Panc1 (cell line): Measurements from ENCODE around the gene USPL1. TPM values are rescaled to one million over a fixed set of nuclear protein-coding genes. Genes with fewer than 3 reads are reported as not detected.

Experiments
- ATAC-seq: fragments of 200-7000 bp; cut with Tn5 transposase; 2 replicates; pipeline ENCODE4 v1.9.1; 2020; ENCODE audit warnings: mild to moderate bottlenecking, moderate library complexity
- BruUV-seq: library from RNA; stranded (reverse); fragments of 400-500 nt; replicated peaks from 2 replicates; lab custom pipeline; 2021; lab: Mats Ljungman, UMichigan
- CTCF ChIA-PET: fragments of 300-600 bp; sonication (Branson Sonifier 250); formaldehyde crosslinking; loops from one replicate; lab custom pipeline; 2022; ENCODE audit warnings: antibody characterized with exemption; lab: Charles Lee
- POLR2A ChIA-PET: fragments of 300-600 bp; sonication (Branson Sonifier 250); formaldehyde crosslinking; loops from one replicate; lab custom pipeline; 2022; ENCODE audit warnings: antibody characterized with exemption; lab: Charles Lee
- DNase-seq: peaks from one replicate; pipeline ENCODE4 v3.0.0-alpha.2; 2010; ENCODE audit warnings: low read depth, low spot score
- H3K27ac ChIP-seq: 2 replicates; pipeline ENCODE4 v1.5.1; 2011; ENCODE audit warnings: mild to moderate bottlenecking, low read length, inconsistent platforms
- H3K27me3 ChIP-seq: fragments of 200-500 bp; sonication (Bioruptor generic); 2 replicates; pipeline ENCODE4 v1.6.0; 2014; ENCODE audit warnings: low read length, inconsistent platforms; ENCODE audit not compliant: control insufficient read depth, insufficient read depth
- H3K36me3 ChIP-seq: fragments of 200-500 bp; sonication (Bioruptor generic); 2 replicates; pipeline ENCODE4 v1.5.1; 2014; ENCODE audit warnings: inconsistent platforms, mild to moderate bottlenecking, low read length, moderate library complexity; ENCODE audit not compliant: control insufficient read depth, insufficient read depth
- H3K4me1 ChIP-seq: 2 replicates; pipeline ENCODE4 v1.5.1; 2011; ENCODE audit warnings: inconsistent platforms, mild to moderate bottlenecking, low read length, moderate library complexity; ENCODE audit not compliant: control insufficient read depth, insufficient read depth
- H3K4me3 ChIP-seq, 2 experiments: 2 replicates each; pipeline ENCODE4 v1.5.1; 2011 to 2012; ENCODE audit warnings: low read depth in 2 of 2, low read length in 2 of 2, mild to moderate bottlenecking in 2 of 2, inconsistent platforms in 1 of 2, moderate library complexity in 1 of 2
- H3K9me3 ChIP-seq: fragments of 200-500 bp; sonication (Bioruptor generic); 2 replicates; pipeline ENCODE4 v1.5.1; 2014; ENCODE audit warnings: low read depth, mild to moderate bottlenecking, inconsistent platforms, low read length, moderate library complexity; ENCODE audit not compliant: control insufficient read depth, insufficient read depth
- POLR2AphosphoS5 ChIP-seq: IDR thresholded peaks from 2 replicates; pipeline ENCODE4 v1.6.1; 2012; ENCODE audit warnings: mild to moderate bottlenecking, low read depth, low read length, moderate library complexity
- SIN3A ChIP-seq: IDR thresholded peaks from 2 replicates; pipeline ENCODE4 v1.6.1; 2012; ENCODE audit warnings: low read depth, mild to moderate bottlenecking, low read length, moderate library complexity, borderline replicate concordance; ENCODE audit not compliant: insufficient read depth
- TCF7L2 ChIP-seq: IDR thresholded peaks from 2 replicates; pipeline ENCODE4 v1.6.1; 2011; ENCODE audit warnings: mild to moderate bottlenecking, low read depth, low read length, inconsistent platforms
- in situ Hi-C: cut with HindIII; loops from 2 replicates; pipeline ENCODE4 v1.10.0; 2016; ENCODE audit warnings: low sequenced_read_pairs, low pct_unique_long_range_greater_than_20kb
- intact Hi-C: fragments of 100-400 bp; cut with micrococcal nuclease; formaldehyde crosslinking; loops from one replicate; pipeline ENCODE4 v1.10.0; 2022; ENCODE audit not compliant: unreplicated experiment
- total RNA-seq: library from RNA; stranded (reverse); gene quantifications from one replicate; pipeline ENCODE4 v1.2.1, GENCODE V29; 2021; ENCODE audit not compliant: unreplicated experiment
- TF ChIP-seq, protein P1 (sequence below), 2 experiments: IDR thresholded peaks; 2 replicates each; pipeline ENCODE4 v1.6.1; 2011 to 2012; ENCODE audit warnings: low read depth in 2 of 2, control low read depth in 1 of 2, low read length in 1 of 2, mild to moderate bottlenecking in 1 of 2, moderate library complexity in 1 of 2; ENCODE audit not compliant: insufficient read depth in 1 of 2
- TF ChIP-seq, protein P2 (sequence below): fragments of 450-650 bp; IDR thresholded peaks from 2 replicates; pipeline ENCODE4 v1.5.1; 2017; ENCODE audit warnings: mild to moderate bottlenecking

USPL1 gene
- total RNA-seq, 1 experiment from 2014 or later, result 19.5 TPM

DNA sequence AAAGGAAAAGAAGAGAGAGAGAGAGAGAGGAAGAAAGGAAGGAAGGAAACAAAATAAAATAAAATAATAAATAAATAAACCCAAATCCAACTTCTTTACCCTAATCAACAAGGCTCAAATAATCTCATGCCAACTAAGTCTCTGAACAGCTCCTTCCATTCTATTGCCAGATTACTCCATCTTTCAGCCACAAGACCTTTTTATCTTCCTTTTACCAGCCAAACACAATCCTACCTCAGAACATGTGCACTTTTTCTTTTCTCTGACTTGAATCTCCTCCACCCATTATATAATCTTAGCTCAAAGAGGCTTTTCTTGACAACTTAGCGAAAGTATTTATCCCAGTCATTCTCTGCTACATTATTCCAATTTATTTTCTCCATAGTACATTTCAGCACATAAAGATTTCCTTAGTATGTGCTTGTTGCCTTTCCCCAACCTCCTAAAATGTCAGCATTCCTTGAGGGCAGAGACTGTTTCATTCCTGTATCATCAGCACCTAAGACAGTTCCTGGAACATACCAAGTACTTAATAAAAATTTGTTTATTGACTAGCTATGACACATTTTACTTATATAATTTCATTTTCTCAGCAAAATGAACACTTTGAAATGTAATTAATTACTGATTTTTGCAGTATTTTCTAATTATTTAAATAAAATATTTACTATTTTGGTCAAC is 33.5 kb upstream of the USPL1 start:
- no peak overlapping the region for H3K4me3 ChIP-seq
- H3K9me3 ChIP-seq, result no peaks in the 10 kb centered on the region
- ChIA-PET CTCF (no interaction called here), POLR2A (interaction anchor here (0.6 kb wide), 1 partner anchor 438 kb away, joined by 3 read pairs; no protein-coding TSS in a partner anchor)
- intact Hi-C loops, result no loop called here
- H3K27me3 ChIP-seq, result no peaks in the 10 kb centered on the region
- no peak overlapping the region for H3K27ac ChIP-seq
- no peak for DNase-seq
- no peaks in the 10 kb centered on the region for H3K4me1 ChIP-seq
- BruUV-seq, result no TSS peak
- no peaks in the 10 kb centered on the region for H3K36me3 ChIP-seq
- TF ChIP-seq SIN3A, result no peak
- TF ChIP-seq, protein P1, sequence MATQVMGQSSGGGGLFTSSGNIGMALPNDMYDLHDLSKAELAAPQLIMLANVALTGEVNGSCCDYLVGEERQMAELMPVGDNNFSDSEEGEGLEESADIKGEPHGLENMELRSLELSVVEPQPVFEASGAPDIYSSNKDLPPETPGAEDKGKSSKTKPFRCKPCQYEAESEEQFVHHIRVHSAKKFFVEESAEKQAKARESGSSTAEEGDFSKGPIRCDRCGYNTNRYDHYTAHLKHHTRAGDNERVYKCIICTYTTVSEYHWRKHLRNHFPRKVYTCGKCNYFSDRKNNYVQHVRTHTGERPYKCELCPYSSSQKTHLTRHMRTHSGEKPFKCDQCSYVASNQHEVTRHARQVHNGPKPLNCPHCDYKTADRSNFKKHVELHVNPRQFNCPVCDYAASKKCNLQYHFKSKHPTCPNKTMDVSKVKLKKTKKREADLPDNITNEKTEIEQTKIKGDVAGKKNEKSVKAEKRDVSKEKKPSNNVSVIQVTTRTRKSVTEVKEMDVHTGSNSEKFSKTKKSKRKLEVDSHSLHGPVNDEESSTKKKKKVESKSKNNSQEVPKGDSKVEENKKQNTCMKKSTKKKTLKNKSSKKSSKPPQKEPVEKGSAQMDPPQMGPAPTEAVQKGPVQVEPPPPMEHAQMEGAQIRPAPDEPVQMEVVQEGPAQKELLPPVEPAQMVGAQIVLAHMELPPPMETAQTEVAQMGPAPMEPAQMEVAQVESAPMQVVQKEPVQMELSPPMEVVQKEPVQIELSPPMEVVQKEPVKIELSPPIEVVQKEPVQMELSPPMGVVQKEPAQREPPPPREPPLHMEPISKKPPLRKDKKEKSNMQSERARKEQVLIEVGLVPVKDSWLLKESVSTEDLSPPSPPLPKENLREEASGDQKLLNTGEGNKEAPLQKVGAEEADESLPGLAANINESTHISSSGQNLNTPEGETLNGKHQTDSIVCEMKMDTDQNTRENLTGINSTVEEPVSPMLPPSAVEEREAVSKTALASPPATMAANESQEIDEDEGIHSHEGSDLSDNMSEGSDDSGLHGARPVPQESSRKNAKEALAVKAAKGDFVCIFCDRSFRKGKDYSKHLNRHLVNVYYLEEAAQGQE (IDR thresholded peaks at IDR 0.05; ENCODE audit: insufficient read depth in 1 of 2, low read depth in 2 of 2, low read length in 1 of 2), result peak in 1 of 2 experiments; percentile 47; a peak in 1 of 4 replicates
- TF ChIP-seq, protein P2, sequence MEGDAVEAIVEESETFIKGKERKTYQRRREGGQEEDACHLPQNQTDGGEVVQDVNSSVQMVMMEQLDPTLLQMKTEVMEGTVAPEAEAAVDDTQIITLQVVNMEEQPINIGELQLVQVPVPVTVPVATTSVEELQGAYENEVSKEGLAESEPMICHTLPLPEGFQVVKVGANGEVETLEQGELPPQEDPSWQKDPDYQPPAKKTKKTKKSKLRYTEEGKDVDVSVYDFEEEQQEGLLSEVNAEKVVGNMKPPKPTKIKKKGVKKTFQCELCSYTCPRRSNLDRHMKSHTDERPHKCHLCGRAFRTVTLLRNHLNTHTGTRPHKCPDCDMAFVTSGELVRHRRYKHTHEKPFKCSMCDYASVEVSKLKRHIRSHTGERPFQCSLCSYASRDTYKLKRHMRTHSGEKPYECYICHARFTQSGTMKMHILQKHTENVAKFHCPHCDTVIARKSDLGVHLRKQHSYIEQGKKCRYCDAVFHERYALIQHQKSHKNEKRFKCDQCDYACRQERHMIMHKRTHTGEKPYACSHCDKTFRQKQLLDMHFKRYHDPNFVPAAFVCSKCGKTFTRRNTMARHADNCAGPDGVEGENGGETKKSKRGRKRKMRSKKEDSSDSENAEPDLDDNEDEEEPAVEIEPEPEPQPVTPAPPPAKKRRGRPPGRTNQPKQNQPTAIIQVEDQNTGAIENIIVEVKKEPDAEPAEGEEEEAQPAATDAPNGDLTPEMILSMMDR, result no peak
- in situ Hi-C loops, result no loop called here
- ATAC-seq, result no peak

DNA sequence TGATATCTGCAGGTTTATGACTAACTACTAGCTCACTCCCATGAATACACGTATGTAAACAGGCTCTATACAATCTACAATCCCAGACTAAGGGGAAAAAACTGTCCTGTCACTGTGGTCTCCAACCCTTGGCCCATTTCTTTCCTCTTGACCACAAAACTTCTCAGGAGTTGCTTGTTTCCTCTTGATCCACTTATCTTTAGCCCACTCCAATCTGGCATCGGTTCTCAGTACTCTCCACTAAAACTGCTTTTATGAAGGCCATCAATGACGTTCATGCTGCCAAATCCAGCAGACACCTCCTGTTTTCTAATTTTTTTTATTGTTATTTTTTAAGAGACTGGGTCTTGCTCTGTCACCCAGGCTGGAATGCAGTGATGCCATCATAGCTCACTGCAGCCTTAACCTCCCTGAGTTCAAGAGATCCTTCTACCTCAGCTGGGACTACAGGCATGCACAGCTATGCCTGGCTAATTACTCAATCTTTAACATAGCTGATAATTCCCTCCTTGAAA is 31.9 kb upstream of the USPL1 start:
- TF ChIP-seq, protein P2, result no peak
- TF ChIP-seq POLR2AphosphoS5 (no peak), TCF7L2 (no peak), SIN3A (no peak)
- TF ChIP-seq, protein P1 (IDR thresholded peaks at IDR 0.05; ENCODE audit: insufficient read depth in 1 of 2, low read depth in 2 of 2, low read length in 1 of 2), result no peak
- intact Hi-C loops (no loop called here), in situ Hi-C loops (no loop called here)
- no peak for DNase-seq
- Histone ChIP-seq H3K9me3 (no peaks in the 10 kb centered on the region), H3K27me3 (no peaks in the 10 kb centered on the region), H3K27ac (no peak overlapping the region), H3K4me1 (no peaks in the 10 kb centered on the region), H3K36me3 (no peaks in the 10 kb centered on the region), H3K4me3 (no peak overlapping the region)
- ChIA-PET POLR2A (interaction anchor here (0.6 kb wide), 1 partner anchor 116 kb away, joined by 4 read pairs; no protein-coding TSS in a partner anchor), CTCF (no interaction called here)
- BruUV-seq, result no TSS peak
- peak; percentile 72; the same call in 1 of the 2 replicates for ATAC-seq
